ENCODE results near the gene CPSF6.
A peak's percentile ranks its signal among the peaks of the same experiment; 100 is the strongest.

Gene CPSF6

DNA sequence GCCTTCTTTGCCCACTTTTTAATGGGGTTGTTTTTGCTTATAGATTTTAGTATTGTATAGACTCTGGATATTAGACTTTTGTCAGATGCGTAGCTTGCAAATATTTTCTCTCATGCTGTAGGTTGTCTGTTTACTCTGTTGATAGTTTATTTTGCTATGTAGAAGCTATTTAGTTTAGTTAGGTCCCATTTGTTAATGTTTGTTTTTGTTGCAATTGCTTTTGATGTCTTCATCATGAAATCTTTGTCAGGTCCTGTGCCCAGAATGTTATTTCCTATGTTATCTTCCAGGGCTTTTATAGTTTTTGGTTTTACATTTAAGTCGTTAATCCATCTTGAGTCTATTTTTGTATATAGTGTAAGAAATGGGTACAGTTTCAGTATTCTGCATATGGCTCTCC, 78.9 kb downstream of the CPSF6 start:
- Histone ChIP-seq H3F3A (ENCODE audit: insufficient read depth, low read length) (no peaks in the 10 kb centered on the region), H3K4me2 (ENCODE audit: low read depth, low read length) (no peak overlapping the region), H3K9me2 (replicated peaks; ENCODE audit: insufficient read depth, low read length) (no peaks in the 10 kb centered on the region), H3K9me3 (replicated peaks; ENCODE audit: insufficient read depth, low read length) (no peaks in the 10 kb centered on the region), H3K9ac (ENCODE audit: low read length) (no peak overlapping the region), H3K79me2 (ENCODE audit: low read length) (no peaks in the 10 kb centered on the region), H3K27ac (ENCODE audit: low read length) (no peak overlapping the region), H3K36me3 (replicated peaks; ENCODE audit: insufficient read depth, low read length) (no peaks in the 10 kb centered on the region), H3K27me3 (replicated peaks; ENCODE audit: insufficient read depth, low read length) (no peaks in the 10 kb centered on the region), H4K20me1 (ENCODE audit: insufficient read depth, low read length) (no peaks in the 10 kb centered on the region), H3K4me1 (ENCODE audit: low read length) (peaks cover 6% of the 10 kb centered on the region; the same call in 1 of the 2 replicates), H3K4me3 (ENCODE audit: low read length) (no peak overlapping the region), H2AFZ (ENCODE audit: low read length) (no peak overlapping the region)
- TF ChIP-seq EZH2 (optimal IDR thresholded peaks at IDR 0.05; ENCODE audit: low read depth, low read length) (no peak), EZH2phosphoT487 (IDR thresholded peaks at IDR 0.05; ENCODE audit: low read length) (no peak)
- TF ChIP-seq, protein P1, sequence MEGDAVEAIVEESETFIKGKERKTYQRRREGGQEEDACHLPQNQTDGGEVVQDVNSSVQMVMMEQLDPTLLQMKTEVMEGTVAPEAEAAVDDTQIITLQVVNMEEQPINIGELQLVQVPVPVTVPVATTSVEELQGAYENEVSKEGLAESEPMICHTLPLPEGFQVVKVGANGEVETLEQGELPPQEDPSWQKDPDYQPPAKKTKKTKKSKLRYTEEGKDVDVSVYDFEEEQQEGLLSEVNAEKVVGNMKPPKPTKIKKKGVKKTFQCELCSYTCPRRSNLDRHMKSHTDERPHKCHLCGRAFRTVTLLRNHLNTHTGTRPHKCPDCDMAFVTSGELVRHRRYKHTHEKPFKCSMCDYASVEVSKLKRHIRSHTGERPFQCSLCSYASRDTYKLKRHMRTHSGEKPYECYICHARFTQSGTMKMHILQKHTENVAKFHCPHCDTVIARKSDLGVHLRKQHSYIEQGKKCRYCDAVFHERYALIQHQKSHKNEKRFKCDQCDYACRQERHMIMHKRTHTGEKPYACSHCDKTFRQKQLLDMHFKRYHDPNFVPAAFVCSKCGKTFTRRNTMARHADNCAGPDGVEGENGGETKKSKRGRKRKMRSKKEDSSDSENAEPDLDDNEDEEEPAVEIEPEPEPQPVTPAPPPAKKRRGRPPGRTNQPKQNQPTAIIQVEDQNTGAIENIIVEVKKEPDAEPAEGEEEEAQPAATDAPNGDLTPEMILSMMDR (IDR thresholded peaks at IDR 0.05; ENCODE audit: low read length), result no peak
- no peak for DNase-seq

DNA sequence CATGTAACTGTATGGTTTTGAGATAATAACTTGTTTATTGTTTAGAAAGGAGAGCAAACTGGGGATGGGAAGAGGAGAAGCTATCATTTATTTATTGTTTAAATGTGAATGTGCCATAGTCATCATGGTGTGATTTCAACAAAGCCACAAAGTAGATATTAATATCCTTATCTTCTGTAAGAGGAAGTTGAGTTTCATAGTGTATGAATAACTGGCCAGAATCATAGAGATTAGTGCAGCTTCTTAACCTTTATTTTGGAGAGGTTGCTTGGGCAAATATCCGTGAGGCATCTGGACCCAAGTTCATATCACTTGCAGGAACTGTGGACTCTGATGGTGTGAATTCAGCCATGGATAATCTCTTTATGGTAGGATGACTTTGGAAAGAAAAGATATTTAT, 82.0 kb downstream of the CPSF6 start:
- no peak for DNase-seq
- Histone ChIP-seq H3K4me3 (ENCODE audit: low read length) (no peak overlapping the region), H3K9ac (ENCODE audit: low read length) (no peak overlapping the region), H3K4me2 (ENCODE audit: low read depth, low read length) (0 out of 2 replicates have a peak overlapping the region, but pooled peaks have one; percentile 20), H3K27ac (ENCODE audit: low read length) (no peak overlapping the region), H3F3A (ENCODE audit: insufficient read depth, low read length) (no peaks in the 10 kb centered on the region), H3K4me1 (ENCODE audit: low read length) (peaks cover 11% of the 10 kb centered on the region; the same call in 1 of the 2 replicates), H3K27me3 (replicated peaks; ENCODE audit: insufficient read depth, low read length) (no peaks in the 10 kb centered on the region), H3K9me2 (replicated peaks; ENCODE audit: insufficient read depth, low read length) (no peaks in the 10 kb centered on the region), H3K79me2 (ENCODE audit: low read length) (no peaks in the 10 kb centered on the region), H4K20me1 (ENCODE audit: insufficient read depth, low read length) (no peaks in the 10 kb centered on the region), H2AFZ (ENCODE audit: low read length) (no peak overlapping the region), H3K36me3 (replicated peaks; ENCODE audit: insufficient read depth, low read length) (no peaks in the 10 kb centered on the region), H3K9me3 (replicated peaks; ENCODE audit: insufficient read depth, low read length) (no peaks in the 10 kb centered on the region)
- TF ChIP-seq, protein P1 (IDR thresholded peaks at IDR 0.05; ENCODE audit: low read length), result no peak
- TF ChIP-seq EZH2 (optimal IDR thresholded peaks at IDR 0.05; ENCODE audit: low read depth, low read length) (no peak), EZH2phosphoT487 (IDR thresholded peaks at IDR 0.05; ENCODE audit: low read length) (no peak)
